ENCODE results near the gene MRTFB.

DNA sequence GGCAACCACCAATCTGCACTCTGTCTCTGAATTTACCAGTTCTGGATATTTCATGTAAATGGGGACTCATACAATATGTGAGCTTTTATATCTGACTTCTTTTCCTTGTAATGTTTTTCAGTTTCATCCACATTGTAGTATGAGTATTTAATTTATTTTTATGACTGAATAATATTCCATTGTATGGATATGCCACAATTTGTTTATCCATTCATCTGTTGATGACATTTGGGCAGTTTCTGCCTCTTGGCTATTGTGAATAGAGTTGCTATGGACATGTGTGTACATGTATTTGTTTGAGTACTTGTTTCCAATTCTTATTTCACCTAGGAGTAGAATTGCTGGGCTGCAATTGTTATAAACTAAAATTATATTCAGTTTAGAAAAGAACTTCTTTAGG, 126.9 kb downstream of the MRTFB start:
- no peak for TF ChIP-seq CTCF (conservative IDR thresholded peaks at IDR 0.05; ENCODE audit: low read depth in 2 of 2)
- no peak for TF ChIP-seq CREB1 (CRISPR knock-in tag; IDR thresholded peaks at IDR 0.05; ENCODE audit: low read depth)
